ENCODE results near the gene SLC25A12.

- TF ChIP-seq CTCF (conservative IDR thresholded peaks at IDR 0.05) (no peak), EZH2 (IDR thresholded peaks at IDR 0.05; ENCODE audit: low read depth) (no peak)
Measured at GRCh38 chr2:171791361-171791760, 102.7 kb downstream of the SLC25A12 start.

Measured in PC-9 (cell line).